Measurements from ENCODE around the gene HDC. TPM values are rescaled to one million over a fixed set of nuclear protein-coding genes. Genes with fewer than 3 reads are reported as not detected.

Gene HDC
- total RNA-seq, 4 donors from 2014 or later: 0.66 to 5.9 (median 1.1) TPM

- no peaks in the 10 kb centered on the region for H3K36me3 ChIP-seq
- no peaks in the 10 kb centered on the region for H3K27me3 ChIP-seq
- 88 to 90% methylated on average over 6 to 8 of the region's 8 CpGs for whole genome bisulfite sequencing, 2 donors
- H3K4me1 ChIP-seq: no peaks in the 10 kb centered on the region
- no peaks in the 10 kb centered on the region for H3K9me3 ChIP-seq
- H3K27ac ChIP-seq: no peak overlapping the region
- no peak for DNase-seq (ENCODE audit: low spot score in 2 of 2)
- no peak for TF ChIP-seq CTCF (IDR thresholded peaks at IDR 0.05)
- TF ChIP-seq POLR2A (IDR thresholded peaks at IDR 0.05): no peak
- TF ChIP-seq EP300 (IDR thresholded peaks at IDR 0.05): no peak
- no peak overlapping the region for H3K4me3 ChIP-seq
Observed at GRCh38 chr15:50257332-50257731, 8.2 kb downstream of the HDC start.

GRCh38 chr15:50256188-50257041 is 9.1 kb downstream of the HDC start:
- 59 to 70% methylated on average over 5 of the region's 5 CpGs for WGBS, 2 donors
- Histone ChIP-seq H3K4me1 (no peaks in the 10 kb centered on the region), H3K9me3 (no peaks in the 10 kb centered on the region), H3K4me3 (no peak overlapping the region), H3K36me3 (no peaks in the 10 kb centered on the region), H3K27me3 (no peaks in the 10 kb centered on the region), H3K27ac (no peak overlapping the region)
- no peak for TF ChIP-seq POLR2A (IDR thresholded peaks at IDR 0.05)
- no peak for TF ChIP-seq CTCF (IDR thresholded peaks at IDR 0.05)
- TF ChIP-seq EP300 (IDR thresholded peaks at IDR 0.05): no peak
- DNase-seq (ENCODE audit: low spot score in 2 of 2): no peak

GRCh38 chr15:50252556-50252955 is 13.0 kb downstream of the HDC start:
- Histone ChIP-seq H3K4me1 (peaks cover 0 to 12% (median 0%) of the 10 kb centered on the region in 4 donors), H3K36me3 (no peaks in the 10 kb centered on the region), H3K4me3 (no peak overlapping the region), H3K27ac (no peak overlapping the region), H3K27me3 (no peaks in the 10 kb centered on the region), H3K9me3 (no peaks in the 10 kb centered on the region)
- WGBS, 2 donors: 92 to 99% methylated on average over 11 of the region's 11 CpGs
- DNase-seq (ENCODE audit: low spot score in 2 of 2): no peak
- no peak for TF ChIP-seq POLR2A (IDR thresholded peaks at IDR 0.05)
- TF ChIP-seq EP300 (IDR thresholded peaks at IDR 0.05): no peak
- no peak for TF ChIP-seq CTCF (IDR thresholded peaks at IDR 0.05)

GRCh38 chr15:50251638-50252182 is 13.8 kb downstream of the HDC start:
- no peak for DNase-seq (ENCODE audit: low spot score in 2 of 2)
- Histone ChIP-seq H3K4me1 (peaks cover 0 to 12% (median 0%) of the 10 kb centered on the region in 4 donors), H3K27me3 (no peaks in the 10 kb centered on the region), H3K4me3 (no peak overlapping the region), H3K9me3 (no peaks in the 10 kb centered on the region), H3K27ac (no peak overlapping the region), H3K36me3 (no peaks in the 10 kb centered on the region)
- WGBS, 2 donors: 81 to 84% methylated on average over 11 of the region's 11 CpGs
- TF ChIP-seq POLR2A (IDR thresholded peaks at IDR 0.05) (no peak), CTCF (IDR thresholded peaks at IDR 0.05) (no peak), EP300 (IDR thresholded peaks at IDR 0.05) (no peak)

GRCh38 chr15:50250760-50251394 is 14.6 kb downstream of the HDC start:
- Histone ChIP-seq H3K27me3 (no peaks in the 10 kb centered on the region), H3K9me3 (no peaks in the 10 kb centered on the region), H3K36me3 (no peaks in the 10 kb centered on the region), H3K4me3 (no peak overlapping the region), H3K4me1 (peaks cover 0 to 12% (median 0%) of the 10 kb centered on the region in 4 donors), H3K27ac (no peak overlapping the region)
- DNase-seq (ENCODE audit: low spot score in 2 of 2): no peak
- TF ChIP-seq EP300 (IDR thresholded peaks at IDR 0.05) (no peak), POLR2A (IDR thresholded peaks at IDR 0.05) (no peak), CTCF (IDR thresholded peaks at IDR 0.05) (no peak)
- 68 to 73% methylated on average over 6 of the region's 6 CpGs for WGBS, 2 donors

Data from tibial nerve (tissue), 4 donors.